ENCODE measurements around the gene DESI1. TPM values are rescaled to one million over a fixed set of nuclear protein-coding genes. Genes with fewer than 3 reads are reported as not detected.
A peak's percentile ranks its signal among the peaks of the same experiment; 100 is the strongest.

DESI1 gene
- 10 to 100 TPM; 15.0 to 22.2 (median 20.6) TPM for total RNA-seq
- total RNA-seq (2013): 19.0 TPM

DNA sequence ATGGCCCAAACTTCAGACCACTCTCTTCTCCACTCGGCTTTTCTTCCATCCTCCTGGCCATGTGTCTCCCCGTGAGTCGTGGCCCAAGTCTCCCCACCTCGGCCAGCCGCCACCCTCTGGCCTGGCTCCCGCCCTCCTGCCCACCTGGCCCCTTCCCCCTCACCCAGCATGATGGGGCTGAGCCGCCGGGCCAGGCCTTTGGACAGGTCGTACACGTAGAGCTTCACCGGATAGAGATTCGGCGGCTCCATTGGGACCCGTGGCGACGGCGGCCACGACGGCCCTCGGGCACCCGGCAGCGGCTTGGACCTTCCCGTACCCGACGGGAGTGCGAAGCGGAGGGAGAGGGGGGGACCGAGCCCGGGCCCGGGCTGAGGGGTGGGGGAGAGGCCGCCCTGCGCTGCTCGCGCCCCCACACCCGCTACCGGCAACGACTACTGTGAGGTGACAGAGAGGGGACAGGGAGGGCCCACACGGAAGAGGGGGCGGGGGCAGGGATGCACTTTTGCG lies at the start of gene DESI1:
Gene DESI1 (minus strand): TSS at position 455 of the 510 bp plus-strand sequence. CDS start 204 bp downstream, at position 251.
- Mint-ChIP-seq H3K4me3 (peak within 1 kb of the TSS; percentile 100), H3K4me1 (peaks cover 21 to 27% of the 10 kb centered on the region in 2 donors), H3K27ac (peak within 1 kb of the TSS; percentile 97 to 100), H3K36me3 (no peaks in the 10 kb centered on the region), H3K9me3 (no peaks in the 10 kb centered on the region), H3K27me3 (ENCODE audit: low read depth in 2 of 2) (no peaks in the 10 kb centered on the region)
- peaks cover 23% of the 10 kb centered on the region for H3K36me3 ChIP-seq (ENCODE audit: control insufficient read depth, insufficient read depth, low read length)
- no peaks in the 10 kb centered on the region for H3K9me3 ChIP-seq (ENCODE audit: control insufficient read depth, insufficient read depth, low read length)
- peak in 2 of 3 donors; percentile 21 to 28 for ATAC-seq
- peak within 1 kb of the TSS; percentile 96 for H3K27ac ChIP-seq (ENCODE audit: low read length)
- peak within 1 kb of the TSS; percentile 89 for H3K4me3 ChIP-seq (ENCODE audit: low read length)
- DNase-seq: no peak
- H3K4me1 ChIP-seq (ENCODE audit: control insufficient read depth, insufficient read depth, low read length): peaks cover 13% of the 10 kb centered on the region
- H3K27me3 ChIP-seq (ENCODE audit: control insufficient read depth, insufficient read depth, low read length): no peaks in the 10 kb centered on the region
- WGBS (ENCODE audit: insufficient coverage): 0% methylated on average over 40 of the region's 40 CpGs
- intact Hi-C loops (cut with micrococcal nuclease): loop anchor here (1.0 kb wide), 3 partner anchors 31 to 76 kb away; partner anchors contain the start of genes PMM1 and POLR3H
- TF ChIP-seq, protein P1, sequence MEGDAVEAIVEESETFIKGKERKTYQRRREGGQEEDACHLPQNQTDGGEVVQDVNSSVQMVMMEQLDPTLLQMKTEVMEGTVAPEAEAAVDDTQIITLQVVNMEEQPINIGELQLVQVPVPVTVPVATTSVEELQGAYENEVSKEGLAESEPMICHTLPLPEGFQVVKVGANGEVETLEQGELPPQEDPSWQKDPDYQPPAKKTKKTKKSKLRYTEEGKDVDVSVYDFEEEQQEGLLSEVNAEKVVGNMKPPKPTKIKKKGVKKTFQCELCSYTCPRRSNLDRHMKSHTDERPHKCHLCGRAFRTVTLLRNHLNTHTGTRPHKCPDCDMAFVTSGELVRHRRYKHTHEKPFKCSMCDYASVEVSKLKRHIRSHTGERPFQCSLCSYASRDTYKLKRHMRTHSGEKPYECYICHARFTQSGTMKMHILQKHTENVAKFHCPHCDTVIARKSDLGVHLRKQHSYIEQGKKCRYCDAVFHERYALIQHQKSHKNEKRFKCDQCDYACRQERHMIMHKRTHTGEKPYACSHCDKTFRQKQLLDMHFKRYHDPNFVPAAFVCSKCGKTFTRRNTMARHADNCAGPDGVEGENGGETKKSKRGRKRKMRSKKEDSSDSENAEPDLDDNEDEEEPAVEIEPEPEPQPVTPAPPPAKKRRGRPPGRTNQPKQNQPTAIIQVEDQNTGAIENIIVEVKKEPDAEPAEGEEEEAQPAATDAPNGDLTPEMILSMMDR (IDR thresholded peaks at IDR 0.05): no peak

GRCh38 chr22:41668971-41669911 lies 48.4 kb upstream of the DESI1 start:
- Mint-ChIP-seq H3K27me3 (ENCODE audit: low read depth in 2 of 2) (no peaks in the 10 kb centered on the region), H3K36me3 (peaks cover 3% of the 10 kb centered on the region), H3K27ac (peak overlapping the region in 1 of 2 donors; percentile 11), H3K4me1 (peaks cover 13 to 14% of the 10 kb centered on the region in 2 donors), H3K4me3 (no peak overlapping the region), H3K9me3 (no peaks in the 10 kb centered on the region)
- ATAC-seq: no peak
- Histone ChIP-seq H3K4me3 (ENCODE audit: low read length) (no peak overlapping the region), H3K27me3 (ENCODE audit: control insufficient read depth, insufficient read depth, low read length) (no peaks in the 10 kb centered on the region), H3K27ac (ENCODE audit: low read length) (no peak overlapping the region), H3K4me1 (ENCODE audit: control insufficient read depth, insufficient read depth, low read length) (peaks cover 14% of the 10 kb centered on the region), H3K9me3 (ENCODE audit: control insufficient read depth, insufficient read depth, low read length) (no peaks in the 10 kb centered on the region), H3K36me3 (ENCODE audit: control insufficient read depth, insufficient read depth, low read length) (peaks cover 16% of the 10 kb centered on the region)
- TF ChIP-seq, protein P1 (IDR thresholded peaks at IDR 0.05): no peak
- intact Hi-C loops (cut with micrococcal nuclease): no loop called here
- WGBS (ENCODE audit: insufficient coverage): 90% methylated on average over 21 of the region's 21 CpGs
- no peak for DNase-seq

- intact Hi-C loops (cut with micrococcal nuclease): no loop called here
- no peaks in the 10 kb centered on the region for H3K9me3 Mint-ChIP-seq
- Histone ChIP-seq H3K36me3 (ENCODE audit: control insufficient read depth, insufficient read depth, low read length) (peaks cover 47% of the 10 kb centered on the region), H3K9me3 (ENCODE audit: control insufficient read depth, insufficient read depth, low read length) (no peaks in the 10 kb centered on the region), H3K27ac (ENCODE audit: low read length) (no peak overlapping the region), H3K27me3 (ENCODE audit: control insufficient read depth, insufficient read depth, low read length) (no peaks in the 10 kb centered on the region), H3K4me3 (ENCODE audit: low read length) (no peak overlapping the region), H3K4me1 (ENCODE audit: control insufficient read depth, insufficient read depth, low read length) (peaks cover 14% of the 10 kb centered on the region)
- 93% methylated on average over 3 of the region's 3 CpGs for WGBS (ENCODE audit: insufficient coverage)
- TF ChIP-seq, protein P1 (IDR thresholded peaks at IDR 0.05): no peak
- peaks cover 10 to 11% of the 10 kb centered on the region in 2 donors for H3K4me1 Mint-ChIP-seq
- H3K4me3 Mint-ChIP-seq: no peak overlapping the region
- no peaks in the 10 kb centered on the region for H3K27me3 Mint-ChIP-seq (ENCODE audit: low read depth in 2 of 2)
- DNase-seq (no peak), ATAC-seq (no peak)
- peak overlapping the region in 1 of 2 donors; percentile 38 for H3K27ac Mint-ChIP-seq
- peaks cover 9% of the 10 kb centered on the region for H3K36me3 Mint-ChIP-seq
Observed at GRCh38 chr22:41664951-41665350, 44.1 kb upstream of the DESI1 start.

Data from natural killer cell (primary cell).